ENCODE data around the gene PFKL. TPM values are rescaled to one million over a fixed set of nuclear protein-coding genes. Genes with fewer than 3 reads are reported as not detected.

Gene PFKL
- total RNA-seq, 3 donors from 2014 or later = 102 to 122 (median 116) TPM

GRCh38 chr21:44368711-44369446 is 69.0 kb downstream of the PFKL start:
- H3K4me3 Mint-ChIP-seq = no peak overlapping the region
- DNase-seq = no peak
- peaks cover 3% of the 10 kb centered on the region for H3K36me3 Mint-ChIP-seq (ENCODE audit: insufficient read depth)
- no peaks in the 10 kb centered on the region for H3K9me3 Mint-ChIP-seq
- no peak for ATAC-seq
- H3K27me3 Mint-ChIP-seq (ENCODE audit: low read depth) = peaks cover 3% of the 10 kb centered on the region
- peaks cover 4% of the 10 kb centered on the region for H3K4me1 Mint-ChIP-seq (ENCODE audit: low read depth)

- H3K36me3 Mint-ChIP-seq (ENCODE audit: insufficient read depth) = peaks cover 3% of the 10 kb centered on the region
- ATAC-seq (no peak), DNase-seq (no peak)
- peaks cover 3% of the 10 kb centered on the region for H3K27me3 Mint-ChIP-seq (ENCODE audit: low read depth)
- H3K4me3 Mint-ChIP-seq = no peak overlapping the region
- peaks cover 13% of the 10 kb centered on the region for H3K4me1 Mint-ChIP-seq (ENCODE audit: low read depth)
- no peaks in the 10 kb centered on the region for H3K9me3 Mint-ChIP-seq
These were observed 70.3 kb downstream of the PFKL start for GRCh38 chr21:44370027-44370735.

- peaks cover 3% of the 10 kb centered on the region for H3K27me3 Mint-ChIP-seq (ENCODE audit: low read depth)
- DNase-seq (no peak), ATAC-seq (no peak)
- peaks cover 3% of the 10 kb centered on the region for H3K36me3 Mint-ChIP-seq (ENCODE audit: insufficient read depth)
- H3K4me3 Mint-ChIP-seq = no peak overlapping the region
- peaks cover 20% of the 10 kb centered on the region for H3K4me1 Mint-ChIP-seq (ENCODE audit: low read depth)
- no peaks in the 10 kb centered on the region for H3K9me3 Mint-ChIP-seq
These were observed 71.0 kb downstream of the PFKL start for GRCh38 chr21:44370786-44371410.

GRCh38 chr21:44371596-44371995 is 71.7 kb downstream of the PFKL start:
- no peak for DNase-seq

GRCh38 chr21:44372616-44373015 is 72.8 kb downstream of the PFKL start:
- Mint-ChIP-seq H3K27me3 (ENCODE audit: low read depth) (peaks cover 3% of the 10 kb centered on the region), H3K36me3 (ENCODE audit: insufficient read depth) (peaks cover 3% of the 10 kb centered on the region), H3K9me3 (no peaks in the 10 kb centered on the region), H3K4me3 (no peak overlapping the region), H3K4me1 (ENCODE audit: low read depth) (peaks cover 22% of the 10 kb centered on the region)
- ATAC-seq (no peak), DNase-seq (no peak)

More at GRCh38 chr21:44371596-44371995, 71.7 kb downstream of the PFKL start:
- peaks cover 3% of the 10 kb centered on the region for H3K27me3 Mint-ChIP-seq (ENCODE audit: low read depth)
- H3K36me3 Mint-ChIP-seq (ENCODE audit: insufficient read depth) = peaks cover 3% of the 10 kb centered on the region
- H3K4me1 Mint-ChIP-seq (ENCODE audit: low read depth) = peaks cover 22% of the 10 kb centered on the region
- no peaks in the 10 kb centered on the region for H3K9me3 Mint-ChIP-seq
- ATAC-seq = no peak
- no peak overlapping the region for H3K4me3 Mint-ChIP-seq

- no peak overlapping the region for H3K4me3 Mint-ChIP-seq
- ATAC-seq (no peak), DNase-seq (no peak)
- H3K9me3 Mint-ChIP-seq = no peaks in the 10 kb centered on the region
- peaks cover 3% of the 10 kb centered on the region for H3K36me3 Mint-ChIP-seq (ENCODE audit: insufficient read depth)
- H3K4me1 Mint-ChIP-seq (ENCODE audit: low read depth) = peaks cover 22% of the 10 kb centered on the region
- H3K27me3 Mint-ChIP-seq (ENCODE audit: low read depth) = peaks cover 3% of the 10 kb centered on the region
These were observed 74.9 kb downstream of the PFKL start for GRCh38 chr21:44374601-44375280.

- H3K4me1 Mint-ChIP-seq (ENCODE audit: low read depth) = peaks cover 22% of the 10 kb centered on the region
- peaks cover 3% of the 10 kb centered on the region for H3K27me3 Mint-ChIP-seq (ENCODE audit: low read depth)
- ATAC-seq = no peak
- peaks cover 3% of the 10 kb centered on the region for H3K36me3 Mint-ChIP-seq (ENCODE audit: insufficient read depth)
- H3K9me3 Mint-ChIP-seq = no peaks in the 10 kb centered on the region
- DNase-seq = no peak
- no peak overlapping the region for H3K4me3 Mint-ChIP-seq
These were observed 75.4 kb downstream of the PFKL start for GRCh38 chr21:44375281-44375651.

GRCh38 chr21:44375761-44376241 is 75.9 kb downstream of the PFKL start:
- peaks cover 3% of the 10 kb centered on the region for H3K36me3 Mint-ChIP-seq (ENCODE audit: insufficient read depth)
- peaks cover 1% of the 10 kb centered on the region for H3K27me3 Mint-ChIP-seq (ENCODE audit: low read depth)
- no peaks in the 10 kb centered on the region for H3K9me3 Mint-ChIP-seq
- ATAC-seq = no peak
- no peak overlapping the region for H3K4me3 Mint-ChIP-seq
- DNase-seq = no peak
- H3K4me1 Mint-ChIP-seq (ENCODE audit: low read depth) = peaks cover 22% of the 10 kb centered on the region

GRCh38 chr21:44376606-44377005 is 76.8 kb downstream of the PFKL start:
- no peak for ATAC-seq
- Mint-ChIP-seq H3K27me3 (ENCODE audit: low read depth) (peaks cover 1% of the 10 kb centered on the region), H3K36me3 (ENCODE audit: insufficient read depth) (peaks cover 3% of the 10 kb centered on the region), H3K9me3 (no peaks in the 10 kb centered on the region), H3K4me1 (ENCODE audit: low read depth) (peaks cover 22% of the 10 kb centered on the region), H3K4me3 (no peak overlapping the region)
- no peak for DNase-seq

Other genes starting within 250 kb of the PFKL start
- gene PWP2, start 192.7 kb upstream of the PFKL start, total RNA-seq = 100 to 1,000 TPM in 1 of 3 donors, 10 to 100 TPM in 2; 24.6 to 145 (median 27.1) TPM
- 10 to 100 TPM in 1 of 3 donors, 1 to 10 TPM in 2; 7.3 to 63.8 (median 9.3) TPM for gene GATD3, start 166.4 kb upstream of the PFKL start, total RNA-seq
- 1 to 10 TPM; 2.4 to 3.6 (median 2.9) TPM for gene ICOSLG, start 59.1 kb upstream of the PFKL start, total RNA-seq
- gene DNMT3L, start 38.2 kb upstream of the PFKL start, total RNA-seq = not detected
- gene AIRE, start 14.2 kb upstream of the PFKL start, total RNA-seq = not detected
- gene CFAP410, start 39.3 kb downstream of the PFKL start, total RNA-seq = 10 to 100 TPM; 30.2 to 32.7 (median 30.5) TPM
- 10 to 100 TPM in 1 of 3 donors, 1 to 10 TPM in 1, under 1 TPM in 1; 0.95 to 21.6 (median 2.5) TPM for gene TRPM2, start 53.6 kb downstream of the PFKL start, total RNA-seq
- gene LRRC3, start 155.5 kb downstream of the PFKL start, total RNA-seq = under 1 TPM; 0.24 to 0.57 (median 0.35) TPM
- gene KRTAP10-1, start 240.1 kb downstream of the PFKL start, total RNA-seq = not detected